DND-41 (cell line): ENCODE results near the gene RDH8.
A peak's percentile ranks its signal among the peaks of the same experiment; 100 is the strongest.

Experiments used
- ATAC-seq: fragments of 200-7000 bp; cut with Tn5 transposase; 3 replicates; pipeline ENCODE4 v1.9.1; 2021; ENCODE audit warnings: low read depth; ENCODE audit not compliant: insufficient read depth
- DNase-seq: peaks from one replicate; pipeline ENCODE4 v3.0.0-alpha.2; 2020
- H2AFZ ChIP-seq: 2 replicates; pipeline ENCODE4 v1.6.0; 2012; ENCODE audit warnings: low read depth, low read length
- H3K27ac ChIP-seq: 2 replicates; pipeline ENCODE4 v1.5.1; 2012; ENCODE audit warnings: low read length, inconsistent platforms
- H3K27me3 ChIP-seq: fragments of 200-600 bp; sonication (generic); 2 replicates; pipeline ENCODE4 v1.6.0; 2012; ENCODE audit warnings: low read length, mild to moderate bottlenecking, inconsistent platforms; ENCODE audit not compliant: insufficient read depth, poor library complexity
- H3K36me3 ChIP-seq: 2 replicates; pipeline ENCODE4 v1.5.1; 2012; ENCODE audit warnings: low read length, inconsistent platforms; ENCODE audit not compliant: insufficient read depth
- H3K4me1 ChIP-seq: 2 replicates; pipeline ENCODE4 v1.5.1; 2012; ENCODE audit warnings: mild to moderate bottlenecking, low read length; ENCODE audit not compliant: insufficient read depth
- H3K4me2 ChIP-seq: 2 replicates; pipeline ENCODE4 v1.6.0; 2012; ENCODE audit warnings: mild to moderate bottlenecking, moderate library complexity, low read length, inconsistent platforms; ENCODE audit not compliant: insufficient read depth
- H3K4me3 ChIP-seq, 2 experiments: fragments of 200-600 bp in 1 of 2; shearing (Covaris generic) in 1 of 2; 2 replicates each; pipeline ENCODE4 v1.5.1; 2012 to 2016; ENCODE audit warnings: inconsistent platforms in 2 of 2, low read length in 2 of 2, mild to moderate bottlenecking in 2 of 2, low read depth in 1 of 2, moderate library complexity in 1 of 2
- H3K79me2 ChIP-seq: 2 replicates; pipeline ENCODE4 v1.6.0; 2012; ENCODE audit warnings: low read length, inconsistent platforms; ENCODE audit not compliant: insufficient read depth
- H3K9ac ChIP-seq: 2 replicates; pipeline ENCODE4 v1.6.0; 2012; ENCODE audit warnings: low read depth, mild to moderate bottlenecking, inconsistent platforms, low read length, moderate library complexity
- H3K9me3 ChIP-seq: 2 replicates; pipeline ENCODE4 v1.5.1; 2012; ENCODE audit warnings: low read length, moderate library complexity, mild to moderate bottlenecking, inconsistent platforms; ENCODE audit not compliant: insufficient read depth, severe bottlenecking
- H4K20me1 ChIP-seq: 2 replicates; pipeline ENCODE4 v1.6.0; 2012; ENCODE audit warnings: low read length; ENCODE audit not compliant: insufficient read depth
- EZH2 ChIP-seq: IDR thresholded peaks from 3 replicates; pipeline ENCODE4 v1.6.1; 2012; ENCODE audit warnings: borderline replicate concordance, low read depth, mild to moderate bottlenecking, moderate library complexity, low read length, inconsistent platforms; ENCODE audit not compliant: severe bottlenecking
- TF ChIP-seq, protein P1 (sequence below): IDR thresholded peaks from 2 replicates; pipeline ENCODE4 v1.5.1; 2012; ENCODE audit warnings: borderline replicate concordance, low read length, moderate library complexity, mild to moderate bottlenecking; ENCODE audit not compliant: poor library complexity, severe bottlenecking; ENCODE audit errors: extremely low read depth

RDH8 gene

DNA sequence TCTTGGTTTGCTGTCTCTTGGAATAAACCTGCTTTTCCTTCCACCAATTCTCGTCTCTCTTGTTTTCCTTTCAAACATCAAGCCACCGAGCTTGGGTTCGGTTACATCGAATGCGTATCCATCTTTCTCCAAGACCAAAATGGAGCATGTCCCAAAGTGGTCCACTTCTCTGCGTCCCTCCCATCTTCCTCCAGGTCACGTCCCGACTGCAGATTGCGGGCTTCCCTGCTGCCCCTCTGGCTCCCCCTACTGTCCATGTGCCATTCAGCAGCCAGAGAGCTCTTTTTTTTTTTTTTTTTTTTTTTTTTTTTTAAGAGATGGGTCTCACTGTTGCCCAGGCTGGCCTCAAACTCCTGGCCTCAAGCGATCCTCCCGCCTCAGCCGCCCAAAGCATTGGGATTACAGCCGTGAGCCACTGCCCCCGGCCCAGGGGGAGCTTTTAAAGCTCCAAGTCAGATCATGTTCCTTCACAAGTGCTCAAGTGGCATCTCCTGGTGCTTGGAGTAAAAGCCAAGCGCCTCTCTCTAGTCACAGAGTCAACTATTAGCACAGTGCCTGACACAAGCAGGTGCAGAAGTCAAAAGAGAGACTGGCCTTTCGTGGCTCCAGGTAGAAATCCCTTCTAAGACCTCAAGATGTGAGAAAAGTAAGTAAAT is 13.0 kb upstream of the RDH8 start:
- Histone ChIP-seq H3K27ac (no peak overlapping the region), H3K27me3 (no peaks in the 10 kb centered on the region), H3K79me2 (no peaks in the 10 kb centered on the region), H3K4me1 (no peaks in the 10 kb centered on the region), H3K4me3 (no peak overlapping the region), H2AFZ (no peak overlapping the region), H4K20me1 (no peaks in the 10 kb centered on the region), H3K9me3 (no peaks in the 10 kb centered on the region), H3K9ac (no peak overlapping the region), H3K36me3 (no peaks in the 10 kb centered on the region), H3K4me2 (no peak overlapping the region)
- DNase-seq (peak; percentile 69), ATAC-seq (no peak)
- TF ChIP-seq, protein P1, sequence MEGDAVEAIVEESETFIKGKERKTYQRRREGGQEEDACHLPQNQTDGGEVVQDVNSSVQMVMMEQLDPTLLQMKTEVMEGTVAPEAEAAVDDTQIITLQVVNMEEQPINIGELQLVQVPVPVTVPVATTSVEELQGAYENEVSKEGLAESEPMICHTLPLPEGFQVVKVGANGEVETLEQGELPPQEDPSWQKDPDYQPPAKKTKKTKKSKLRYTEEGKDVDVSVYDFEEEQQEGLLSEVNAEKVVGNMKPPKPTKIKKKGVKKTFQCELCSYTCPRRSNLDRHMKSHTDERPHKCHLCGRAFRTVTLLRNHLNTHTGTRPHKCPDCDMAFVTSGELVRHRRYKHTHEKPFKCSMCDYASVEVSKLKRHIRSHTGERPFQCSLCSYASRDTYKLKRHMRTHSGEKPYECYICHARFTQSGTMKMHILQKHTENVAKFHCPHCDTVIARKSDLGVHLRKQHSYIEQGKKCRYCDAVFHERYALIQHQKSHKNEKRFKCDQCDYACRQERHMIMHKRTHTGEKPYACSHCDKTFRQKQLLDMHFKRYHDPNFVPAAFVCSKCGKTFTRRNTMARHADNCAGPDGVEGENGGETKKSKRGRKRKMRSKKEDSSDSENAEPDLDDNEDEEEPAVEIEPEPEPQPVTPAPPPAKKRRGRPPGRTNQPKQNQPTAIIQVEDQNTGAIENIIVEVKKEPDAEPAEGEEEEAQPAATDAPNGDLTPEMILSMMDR: peak; percentile 80
- TF ChIP-seq EZH2: no peak

DNA sequence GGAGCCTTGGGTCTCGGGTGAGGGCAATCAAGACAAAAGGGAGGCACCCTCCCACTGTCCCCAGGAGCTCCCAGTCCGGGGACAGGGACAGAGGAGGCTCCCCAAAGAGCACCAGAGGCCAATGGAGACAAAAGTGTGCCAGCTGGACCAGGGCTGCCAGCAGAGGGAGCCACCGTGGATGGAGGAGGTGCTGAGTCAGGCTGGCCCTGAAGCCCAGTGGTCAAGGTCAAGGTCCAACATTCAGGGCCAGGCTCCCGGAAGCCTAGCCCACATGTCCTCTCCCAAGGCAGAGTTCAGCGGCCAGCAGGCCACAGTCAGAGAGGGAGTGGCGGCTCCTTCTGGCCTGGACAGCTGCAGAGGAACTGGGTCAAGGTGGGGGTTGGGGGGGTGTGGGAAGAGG is 11.4 kb upstream of the RDH8 start:
- H3K4me1 ChIP-seq: no peaks in the 10 kb centered on the region
- no peaks in the 10 kb centered on the region for H3K36me3 ChIP-seq
- H3K27ac ChIP-seq: no peak overlapping the region
- no peak overlapping the region for H3K9ac ChIP-seq
- no peak overlapping the region for H3K4me3 ChIP-seq
- H3K27me3 ChIP-seq: no peaks in the 10 kb centered on the region
- H3K4me2 ChIP-seq: no peak overlapping the region
- TF ChIP-seq EZH2: no peak
- TF ChIP-seq, protein P1: peak; percentile 54
- ATAC-seq: no peak
- no peaks in the 10 kb centered on the region for H3K9me3 ChIP-seq
- no peaks in the 10 kb centered on the region for H3K79me2 ChIP-seq
- no peak overlapping the region for H2AFZ ChIP-seq
- H4K20me1 ChIP-seq: no peaks in the 10 kb centered on the region
- no peak for DNase-seq

DNA sequence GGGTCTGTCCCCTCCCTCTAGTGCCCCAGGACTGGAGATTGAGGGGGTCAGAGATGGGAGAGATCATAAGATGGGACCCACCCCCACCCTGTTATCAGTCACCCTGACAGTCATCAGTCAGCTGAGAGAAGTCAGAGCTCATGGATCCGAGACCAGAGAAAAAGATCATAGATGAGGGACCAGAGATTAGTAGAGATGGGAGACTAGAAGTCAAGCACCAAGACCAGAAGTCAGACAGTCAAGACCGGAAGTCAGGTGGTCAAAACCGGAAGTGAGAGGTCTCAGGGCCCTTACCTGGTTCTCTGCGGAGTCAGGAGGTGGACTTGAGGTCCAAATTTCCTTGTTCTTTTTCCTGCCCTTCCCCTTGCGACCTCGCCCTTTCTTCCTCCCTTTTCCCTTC is 10.0 kb upstream of the RDH8 start:
- Histone ChIP-seq H3K4me3 (no peak overlapping the region), H3K27me3 (no peaks in the 10 kb centered on the region), H3K4me1 (no peaks in the 10 kb centered on the region), H3K79me2 (no peaks in the 10 kb centered on the region), H3K36me3 (no peaks in the 10 kb centered on the region), H3K9ac (no peak overlapping the region), H3K27ac (no peak overlapping the region), H3K4me2 (no peak overlapping the region), H4K20me1 (no peaks in the 10 kb centered on the region), H2AFZ (no peak overlapping the region), H3K9me3 (no peaks in the 10 kb centered on the region)
- DNase-seq (no peak), ATAC-seq (no peak)
- TF ChIP-seq, protein P1: no peak
- TF ChIP-seq EZH2: no peak
